Tracheal epithelial cell (primary cell): ENCODE data around the gene RUVBL2. TPM values are rescaled to one million over a fixed set of nuclear protein-coding genes. Genes with fewer than 3 reads are reported as not detected.

Experiments used
- total RNA-seq: library from RNA; depleted of rRNA; stranded (reverse); fragments of >200 nt; gene quantifications from 2 replicates; pipeline ENCODE4 v1.2.1, GENCODE V29; 2014

RUVBL2 gene
- total RNA-seq: 159 and 276 TPM in 2 replicates

GRCh38 chr19:48993175-48994034, at the start of gene RUVBL2, which contains the start of gene GYS1:
Gene RUVBL2 (plus strand): TSS chr19:48993887. CDS start chr19:48993912, 25 bp downstream.
Gene GYS1 (minus strand): TSS chr19:48993309. CDS start chr19:48993112, 197 bp downstream.

DNA sequence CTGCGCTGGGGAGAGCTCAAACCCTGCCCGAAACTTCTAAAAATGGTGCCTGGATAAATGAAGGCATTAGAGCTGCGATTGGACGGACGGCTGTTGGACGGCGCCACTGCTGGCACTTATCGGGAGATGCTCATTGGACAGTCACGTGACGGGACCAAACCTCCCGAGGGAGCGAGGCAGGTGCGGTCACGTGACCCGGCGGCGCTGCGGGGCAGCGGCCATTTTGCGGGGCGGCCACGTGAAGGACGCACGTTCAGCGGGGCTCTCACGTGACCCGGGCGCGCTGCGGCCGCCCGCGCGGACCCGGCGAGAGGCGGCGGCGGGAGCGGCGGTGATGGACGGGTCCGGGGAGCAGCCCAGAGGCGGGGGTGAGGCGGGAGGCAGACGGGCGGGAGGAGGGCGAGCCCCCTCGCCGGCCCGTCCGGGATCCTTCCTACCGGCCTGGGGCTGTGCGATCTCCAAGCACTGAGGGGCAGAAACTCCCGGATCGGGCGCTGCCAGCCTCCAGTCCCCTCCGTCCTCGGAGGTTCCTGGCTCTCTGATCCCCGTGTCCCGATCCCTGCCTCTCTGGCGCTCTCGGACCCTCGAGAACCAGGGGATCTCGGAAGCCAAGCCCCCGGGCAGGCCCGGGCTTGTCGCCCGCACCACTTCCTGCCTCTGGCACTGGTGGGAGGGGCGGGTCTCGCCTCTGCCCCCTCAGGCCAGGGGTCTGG, 38.9 kb upstream of the RUVBL2 start, which contains the start of gene BAX:
Gene BAX (plus strand): TSS at position 281 of the 713 bp plus-strand sequence. CDS start 54 bp downstream, at position 335.

GRCh38 chr19:48965040-48965805, 28.5 kb upstream of the RUVBL2 start, which contains the start of gene FTL:
Gene FTL (plus strand): TSS chr19:48965309. CDS start chr19:48965508, 199 bp downstream.

DNA sequence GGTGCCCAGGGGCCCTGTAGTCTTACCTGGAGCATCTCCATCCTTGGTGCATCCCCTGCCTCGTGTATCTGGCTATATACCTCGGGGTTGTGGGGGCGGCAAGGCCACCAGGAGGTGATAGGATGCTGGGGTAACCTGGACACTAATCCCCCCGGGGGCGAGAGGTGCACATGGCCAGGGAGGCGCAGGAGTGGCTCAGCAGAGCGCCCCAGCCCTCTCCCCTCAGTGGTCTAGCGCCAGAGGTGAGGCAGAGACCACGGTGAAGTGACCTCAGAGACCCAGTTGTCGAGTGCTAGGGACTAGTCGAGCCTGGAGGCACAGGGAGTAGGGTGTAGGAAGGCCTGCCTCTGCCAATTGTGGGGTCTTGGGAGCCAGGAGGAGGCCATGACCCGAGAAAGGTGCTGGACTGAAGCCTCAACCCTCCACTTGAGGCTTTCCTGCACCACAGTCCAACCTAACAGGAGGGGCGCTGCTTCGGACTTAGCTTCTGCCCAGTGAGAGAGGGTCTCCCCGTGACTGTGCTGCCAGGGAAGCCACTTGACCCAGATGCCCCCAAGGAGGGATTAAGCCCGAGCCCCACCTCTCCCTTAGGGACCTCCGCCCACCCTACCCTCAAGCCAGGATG, 23.5 kb downstream of the RUVBL2 start, which contains the start of gene LHB:
Gene LHB (minus strand): TSS at position 51 of the 625 bp plus-strand sequence. CDS start 10 bp downstream, at position 41.

DNA sequence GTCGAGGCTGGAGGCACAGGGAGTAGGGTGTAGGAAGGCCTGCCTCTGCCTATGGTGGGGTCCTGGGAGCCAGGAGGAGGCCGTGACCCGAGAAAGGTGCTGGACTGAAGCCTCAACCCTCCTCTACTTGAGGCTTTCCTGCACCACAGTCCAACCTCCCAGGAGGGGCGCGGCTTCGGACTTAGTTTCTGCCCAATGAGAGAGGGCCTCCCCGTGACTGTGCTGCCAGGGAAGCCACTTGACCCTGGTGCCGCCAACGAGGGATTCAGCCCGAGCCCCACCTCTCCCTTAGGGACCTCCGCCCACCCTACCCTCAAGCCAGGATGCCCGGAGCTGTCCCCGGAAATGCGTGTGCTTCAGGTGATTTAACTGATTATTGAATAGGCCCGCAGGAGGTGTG, 30.5 kb downstream of the RUVBL2 start, which contains the start of gene CGB3:
Gene CGB3 (minus strand): TSS at position 101 of the 400 bp plus-strand sequence. CDS start 362 bp downstream, outside the sequence.

GRCh38 chr19:49031642-49032301, 38.1 kb downstream of the RUVBL2 start, which contains the start of gene CGB2:
Gene CGB2 (plus strand): TSS chr19:49031890. CDS start chr19:49032096, 206 bp downstream.

GRCh38 chr19:49036815-49037214, 43.1 kb downstream of the RUVBL2 start, which contains the start of gene CGB1:
Gene CGB1 (minus strand): TSS chr19:49036895. CDS start chr19:49036711, 184 bp downstream.

GRCh38 chr19:49043548-49043947, 49.9 kb downstream of the RUVBL2 start, which contains the start of gene CGB5:
Gene CGB5 (plus strand): TSS chr19:49043848. CDS start chr19:49044210, 362 bp downstream.

DNA sequence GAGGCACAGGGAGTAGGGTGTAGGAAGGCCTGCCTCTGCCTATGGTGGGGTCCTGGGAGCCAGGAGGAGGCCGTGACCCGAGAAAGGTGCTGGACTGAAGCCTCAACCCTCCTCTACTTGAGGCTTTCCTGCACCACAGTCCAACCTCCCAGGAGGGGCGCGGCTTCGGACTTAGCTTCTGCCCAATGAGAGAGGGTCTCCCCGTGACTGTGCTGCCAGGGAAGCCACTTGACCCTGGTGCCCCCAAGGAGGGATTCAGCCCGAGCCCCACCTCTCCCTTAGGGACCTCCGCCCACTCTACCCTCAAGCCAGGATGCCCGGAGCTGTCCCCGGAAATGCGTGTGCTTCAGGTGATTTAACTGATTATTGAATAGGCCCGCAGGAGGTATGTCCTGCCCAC, 55.3 kb downstream of the RUVBL2 start, which contains the start of gene CGB8:
Gene CGB8 (minus strand): TSS at position 101 of the 400 bp plus-strand sequence. CDS start 372 bp downstream, outside the sequence.

DNA sequence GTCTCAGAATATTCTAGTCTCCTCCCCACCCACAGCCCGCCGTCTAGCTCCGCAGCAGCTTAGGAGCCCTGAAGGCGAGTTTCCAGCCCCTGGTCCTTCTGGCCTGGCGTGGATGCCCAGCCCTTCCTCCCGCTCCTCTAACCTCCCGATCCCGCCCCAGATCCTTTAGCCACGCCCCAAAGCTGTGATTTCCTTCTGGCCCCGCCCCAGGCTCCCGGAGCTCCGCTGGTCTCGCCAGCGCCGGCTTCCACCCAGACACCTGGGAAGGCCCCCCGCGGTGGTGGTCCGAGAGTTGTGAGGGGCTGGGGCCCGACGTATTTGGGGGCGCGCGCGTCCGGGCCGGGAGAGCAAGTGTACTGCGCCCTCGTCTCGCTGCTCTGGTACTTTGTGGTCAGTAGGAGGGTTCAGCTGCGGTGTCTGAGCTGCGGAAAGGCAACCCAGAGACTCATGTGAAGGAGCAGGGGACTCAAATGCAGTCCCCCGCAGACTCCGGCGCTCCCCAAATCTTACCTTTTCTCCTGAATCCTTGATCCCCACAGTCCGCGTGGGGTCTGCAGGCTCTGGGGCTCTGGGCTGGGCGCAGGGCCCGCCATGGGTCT, 64.0 kb downstream of the RUVBL2 start, which contains the start of gene CGB7:
Gene CGB7 (minus strand): TSS at position 114 of the 599 bp plus-strand sequence. CDS start 2,374 bp downstream, outside the sequence.

DNA sequence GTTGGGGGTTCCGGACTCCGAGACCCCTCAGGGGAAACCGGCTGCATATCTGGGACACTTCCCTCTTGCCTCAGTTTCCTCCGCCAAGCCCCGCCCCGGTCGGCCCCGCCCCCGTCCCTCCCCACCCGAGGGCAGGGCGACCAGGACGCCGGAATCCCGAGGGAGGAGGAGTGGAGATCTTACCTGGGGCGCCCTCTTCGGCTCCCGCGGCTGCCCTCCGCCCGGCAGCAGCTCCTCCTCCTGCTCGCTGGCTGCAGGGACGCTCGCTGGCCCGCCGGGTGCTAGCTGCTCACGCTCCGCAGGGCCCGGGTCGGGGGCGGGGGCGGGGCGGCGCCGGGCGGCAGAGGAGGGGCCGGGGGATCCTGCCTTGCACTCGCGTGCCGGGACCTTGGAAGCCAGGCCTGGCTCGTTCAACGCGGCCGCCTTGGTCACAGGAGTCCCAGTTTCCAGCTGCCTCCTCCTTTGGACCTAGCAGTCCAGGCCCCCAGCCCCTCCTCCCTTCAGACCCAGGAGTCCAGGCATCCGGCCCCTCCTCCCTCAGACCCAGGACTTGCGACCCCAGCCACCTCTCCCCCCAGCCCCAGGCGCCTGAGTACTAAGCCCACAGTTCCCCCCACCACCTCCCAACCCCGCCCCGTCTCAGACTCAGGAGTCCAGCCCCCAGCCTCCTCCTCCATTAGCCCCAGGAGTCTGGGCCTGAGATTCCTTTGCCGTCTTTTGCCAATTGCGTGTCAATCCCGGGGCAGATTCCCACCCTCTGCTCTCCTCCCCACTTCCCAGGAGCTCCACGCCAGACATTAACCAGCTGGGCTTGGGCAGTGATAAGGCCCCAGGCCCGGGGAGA, 71.3 kb downstream of the RUVBL2 start, which contains the start of gene NTF4:
Gene NTF4 (minus strand): TSS at position 51 of the 844 bp plus-strand sequence. CDS start 2,821 bp downstream, outside the sequence.

Other genes with a start within 250 kb of the RUVBL2 start
- not detected in 2 replicates for gene IZUMO1, start 247.0 kb upstream of the RUVBL2 start, total RNA-seq
- 11.9 and 14.9 TPM in 2 replicates for gene FUT1, start 241.2 kb upstream of the RUVBL2 start, total RNA-seq
- not detected in 2 replicates for gene FGF21, start 238.4 kb upstream of the RUVBL2 start, total RNA-seq
- 35.2 and 37.8 TPM in 2 replicates for gene BCAT2, start 182.9 kb upstream of the RUVBL2 start, total RNA-seq
- gene HSD17B14, start 157.4 kb upstream of the RUVBL2 start, total RNA-seq: 0.64 and 1.9 TPM in 2 replicates
- gene PLEKHA4, start 125.3 kb upstream of the RUVBL2 start, total RNA-seq: 3.8 and 5.5 TPM in 2 replicates
- gene PPP1R15A, start 121.5 kb upstream of the RUVBL2 start, total RNA-seq: 59.9 and 106 TPM in 2 replicates
- 0.21 and 0.24 TPM in 2 replicates for gene TULP2, start 95.1 kb upstream of the RUVBL2 start, total RNA-seq
- gene NUCB1, start 93.6 kb upstream of the RUVBL2 start, total RNA-seq: 90.8 and 93.4 TPM in 2 replicates
- 6.4 and 8.4 TPM in 2 replicates for gene DHDH, start 60.2 kb upstream of the RUVBL2 start, total RNA-seq
- 35.0 and 104 TPM in 2 replicates for gene BAX, start 39.0 kb upstream of the RUVBL2 start, total RNA-seq
- 3,392 and 8,392 TPM in 2 replicates for gene FTL, start 28.6 kb upstream of the RUVBL2 start, total RNA-seq
- gene GYS1, start 578 bp upstream of the RUVBL2 start, total RNA-seq: 22.8 and 61.9 TPM in 2 replicates
- gene LHB, start 23.2 kb downstream of the RUVBL2 start, total RNA-seq: 1.9 TPM in 1 of 2 replicates, not detected in the other
- gene CGB3, start 30.4 kb downstream of the RUVBL2 start, total RNA-seq: not detected in 2 replicates
- gene CGB2, start 38.0 kb downstream of the RUVBL2 start, total RNA-seq: 1.9 TPM in 1 of 2 replicates, not detected in the other
- gene CGB1, start 43.0 kb downstream of the RUVBL2 start, total RNA-seq: not detected in 2 replicates
- 0.24 TPM in 1 of 2 replicates, not detected in the other for gene CGB5, start 50.0 kb downstream of the RUVBL2 start, total RNA-seq
- 0.48 TPM in 1 of 2 replicates, not detected in the other for gene CGB8, start 55.2 kb downstream of the RUVBL2 start, total RNA-seq
- gene CGB7, start 63.9 kb downstream of the RUVBL2 start, total RNA-seq: 0.85 and 0.96 TPM in 2 replicates
- gene NTF4, start 70.9 kb downstream of the RUVBL2 start, total RNA-seq: 3.4 and 8.0 TPM in 2 replicates
- gene KCNA7, start 78.8 kb downstream of the RUVBL2 start, total RNA-seq: under 0.01 TPM in 1 of 2 replicates, not detected in the other
- 79.5 and 91.6 TPM in 2 replicates for gene SNRNP70, start 91.6 kb downstream of the RUVBL2 start, total RNA-seq
- 2.6 and 10.1 TPM in 2 replicates for gene LIN7B, start 120.5 kb downstream of the RUVBL2 start, total RNA-seq
- gene C19orf73, start 125.3 kb downstream of the RUVBL2 start, total RNA-seq: 0.48 and 2.8 TPM in 2 replicates
- gene PPFIA3, start 125.7 kb downstream of the RUVBL2 start, total RNA-seq: 0.85 and 2.9 TPM in 2 replicates
- gene HRC, start 161.5 kb downstream of the RUVBL2 start, total RNA-seq: not detected in 2 replicates
- 17.7 and 21.2 TPM in 2 replicates for gene TRPM4, start 163.9 kb downstream of the RUVBL2 start, total RNA-seq